GM06990 (cell line): ENCODE results near the gene DHX36.

Source experiments
- DNase-seq: peaks from one replicate; pipeline ENCODE4 v3.0.0-alpha.2; 2011; ENCODE audit not compliant: insufficient read length; ENCODE audit errors: extremely low read depth
- H3K27me3 ChIP-seq: replicated peaks from 2 replicates; pipeline ENCODE4 v1.6.0; 2011; ENCODE audit warnings: low read length; ENCODE audit not compliant: control insufficient read depth, insufficient read depth
- H3K36me3 ChIP-seq: 2 replicates; pipeline ENCODE4 v1.5.1; 2011; ENCODE audit warnings: low read length; ENCODE audit not compliant: control insufficient read depth, insufficient read depth
- H3K4me3 ChIP-seq: replicated peaks from 2 replicates; pipeline ENCODE4 v1.5.1; 2011; ENCODE audit warnings: low read depth, mild to moderate bottlenecking, control low read depth, low read length
- CTCF ChIP-seq: IDR thresholded peaks from 2 replicates; pipeline ENCODE4 v1.5.1; 2011; ENCODE audit warnings: low read length, control low read depth, mild to moderate bottlenecking, inconsistent platforms; ENCODE audit not compliant: insufficient read depth, poor library complexity, severe bottlenecking

DHX36 gene

GRCh38 chr3:154307363-154307762 is 16.9 kb downstream of the DHX36 start:
- no peak for TF ChIP-seq CTCF
- H3K36me3 ChIP-seq: peaks cover 12% of the 10 kb centered on the region
- no peak for DNase-seq
- no peak overlapping the region for H3K4me3 ChIP-seq
- H3K27me3 ChIP-seq: no peaks in the 10 kb centered on the region

DNA sequence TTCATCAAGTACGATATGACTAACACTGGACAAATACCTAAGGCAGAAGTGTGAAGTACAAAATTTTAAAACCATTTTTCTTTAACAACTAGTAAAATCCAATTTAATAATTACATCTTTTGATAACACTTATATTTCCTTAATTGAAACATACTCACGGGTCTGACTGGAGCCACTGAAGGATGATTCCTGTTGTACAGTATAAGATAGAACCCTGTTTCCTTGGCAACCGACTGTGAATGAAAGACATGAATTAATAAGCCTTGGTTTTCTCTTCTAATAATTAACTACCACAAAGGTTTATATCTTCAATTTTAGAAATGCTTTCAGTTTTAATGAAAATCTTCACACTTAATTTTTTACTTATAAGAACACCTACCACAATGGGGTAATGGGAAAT is 19.4 kb downstream of the DHX36 start:
- peaks cover 14% of the 10 kb centered on the region for H3K36me3 ChIP-seq
- DNase-seq: no peak
- H3K4me3 ChIP-seq: no peak overlapping the region
- no peaks in the 10 kb centered on the region for H3K27me3 ChIP-seq
- no peak for TF ChIP-seq CTCF

DNA sequence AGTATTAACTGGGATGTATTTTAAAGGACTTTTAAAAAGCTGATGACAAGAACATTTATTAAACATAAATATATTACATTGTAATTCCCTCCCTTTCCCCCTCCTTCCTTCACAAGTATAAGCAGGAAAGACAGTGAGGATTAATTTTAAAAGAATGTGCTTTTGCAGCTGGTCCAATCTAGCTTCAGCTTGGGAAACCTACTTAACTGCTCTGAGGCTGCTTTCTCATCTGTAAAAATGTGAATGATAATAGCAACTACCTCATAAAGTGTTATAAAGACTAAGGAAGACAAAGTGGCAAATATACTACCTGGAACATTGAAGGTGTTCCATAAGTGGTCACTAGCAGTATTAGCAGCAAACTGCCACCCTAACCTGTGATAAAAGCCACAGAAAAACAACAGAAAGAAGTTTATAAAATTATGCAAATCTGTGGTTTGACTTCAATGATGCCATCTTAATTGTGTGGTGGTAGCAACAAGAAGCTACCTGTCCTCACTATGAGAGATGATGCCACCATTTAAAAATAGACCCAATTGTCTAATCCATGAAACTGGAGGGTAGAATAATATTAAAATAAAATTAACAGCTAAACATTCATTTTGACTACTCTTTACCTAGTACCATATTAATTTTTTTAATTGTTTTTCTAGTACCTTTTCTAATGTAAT is 20.0 kb downstream of the DHX36 start:
- no peak for TF ChIP-seq CTCF
- Histone ChIP-seq H3K27me3 (no peaks in the 10 kb centered on the region), H3K36me3 (peaks cover 14% of the 10 kb centered on the region), H3K4me3 (no peak overlapping the region)
- no peak for DNase-seq

DNA sequence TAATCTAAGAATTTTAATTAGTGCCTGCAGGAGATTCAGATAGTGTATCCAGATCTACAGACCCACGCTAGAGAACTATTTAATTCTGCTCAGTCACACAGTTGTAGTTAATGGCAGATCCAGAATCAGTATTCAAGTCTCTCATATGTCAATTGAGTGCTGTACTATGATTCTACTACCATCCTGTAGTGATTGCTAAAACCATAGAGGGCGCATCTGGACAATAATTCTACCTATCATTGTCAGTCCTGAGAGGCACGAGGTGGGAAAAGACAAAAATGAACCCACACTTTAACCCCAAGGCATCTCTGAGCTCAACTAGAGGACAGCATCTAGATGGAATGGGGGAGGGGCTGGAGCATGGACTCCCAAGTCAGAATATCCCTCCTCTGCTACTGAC is 22.7 kb downstream of the DHX36 start:
- no peak overlapping the region for H3K4me3 ChIP-seq
- DNase-seq: no peak
- TF ChIP-seq CTCF: no peak
- peaks cover 13% of the 10 kb centered on the region for H3K36me3 ChIP-seq
- no peaks in the 10 kb centered on the region for H3K27me3 ChIP-seq

- DNase-seq: no peak
- TF ChIP-seq CTCF: no peak
- Histone ChIP-seq H3K27me3 (no peaks in the 10 kb centered on the region), H3K36me3 (peaks cover 4% of the 10 kb centered on the region), H3K4me3 (no peak overlapping the region)
Measured at GRCh38 chr3:154294016-154294415, 30.3 kb downstream of the DHX36 start.

DNA sequence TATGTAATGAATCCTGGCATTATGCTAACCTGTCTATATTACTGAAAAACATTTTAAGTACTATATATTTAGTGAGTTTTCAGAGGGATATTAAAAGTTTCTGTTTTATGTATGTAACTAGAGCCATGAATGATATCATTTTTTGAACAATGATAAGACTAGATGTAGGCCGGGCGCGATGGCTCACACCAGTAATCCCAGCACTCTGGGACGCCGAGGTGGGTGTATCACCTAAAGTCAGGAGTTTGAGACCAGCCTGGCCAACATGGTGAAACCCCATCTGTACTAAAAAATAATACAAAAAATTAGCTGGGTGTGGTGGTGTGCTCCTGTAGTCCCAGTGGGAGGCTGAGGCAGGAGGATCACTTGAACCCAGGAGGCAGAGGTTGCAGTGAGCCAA is 34.1 kb downstream of the DHX36 start:
- Histone ChIP-seq H3K36me3 (peaks cover 6% of the 10 kb centered on the region), H3K27me3 (no peaks in the 10 kb centered on the region), H3K4me3 (no peak overlapping the region)
- TF ChIP-seq CTCF: no peak
- DNase-seq: no peak
